GM18502 (cell line): Measurements from ENCODE around the gene STPG3.
A peak's percentile ranks its signal among the peaks of the same experiment; 100 is the strongest.
"Not testable (repeated sequence)": the region's sequence is repeated elsewhere in the genome, so short reads cannot be mapped to it uniquely, and the experiment has no call there.

ENCODE experiments used
- ATAC-seq: cut with Tn5 transposase; IDR thresholded peaks from one replicate; pipeline ENCODE4 v1.9.1; 2021; ENCODE audit warnings: mild to moderate bottlenecking; ENCODE audit not compliant: unreplicated experiment, poor library complexity

The STPG3 gene

DNA sequence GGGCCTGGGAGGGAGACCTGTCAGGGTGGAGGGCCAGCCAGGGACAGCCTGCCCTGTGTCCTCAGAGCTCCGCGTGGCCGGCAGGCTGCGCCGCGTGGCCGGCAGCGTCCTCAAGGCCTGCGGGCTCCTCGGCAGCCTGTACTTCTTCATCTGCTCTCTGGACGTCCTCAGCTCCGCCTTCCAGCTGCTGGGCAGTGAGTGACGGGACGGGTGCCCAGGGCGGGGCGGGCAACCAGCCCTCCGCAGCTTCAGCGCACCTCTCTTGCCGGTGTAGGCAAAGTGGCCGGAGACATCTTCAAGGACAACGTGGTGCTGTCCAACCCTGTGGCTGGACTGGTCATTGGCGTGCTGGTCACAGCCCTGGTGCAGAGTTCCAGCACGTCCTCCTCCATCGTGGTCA, 18.6 kb upstream of the STPG3 start:
- ATAC-seq, result no peak

GRCh38 chr9:137233143-137233980, 17.7 kb upstream of the STPG3 start:
- ATAC-seq, result no peak

DNA sequence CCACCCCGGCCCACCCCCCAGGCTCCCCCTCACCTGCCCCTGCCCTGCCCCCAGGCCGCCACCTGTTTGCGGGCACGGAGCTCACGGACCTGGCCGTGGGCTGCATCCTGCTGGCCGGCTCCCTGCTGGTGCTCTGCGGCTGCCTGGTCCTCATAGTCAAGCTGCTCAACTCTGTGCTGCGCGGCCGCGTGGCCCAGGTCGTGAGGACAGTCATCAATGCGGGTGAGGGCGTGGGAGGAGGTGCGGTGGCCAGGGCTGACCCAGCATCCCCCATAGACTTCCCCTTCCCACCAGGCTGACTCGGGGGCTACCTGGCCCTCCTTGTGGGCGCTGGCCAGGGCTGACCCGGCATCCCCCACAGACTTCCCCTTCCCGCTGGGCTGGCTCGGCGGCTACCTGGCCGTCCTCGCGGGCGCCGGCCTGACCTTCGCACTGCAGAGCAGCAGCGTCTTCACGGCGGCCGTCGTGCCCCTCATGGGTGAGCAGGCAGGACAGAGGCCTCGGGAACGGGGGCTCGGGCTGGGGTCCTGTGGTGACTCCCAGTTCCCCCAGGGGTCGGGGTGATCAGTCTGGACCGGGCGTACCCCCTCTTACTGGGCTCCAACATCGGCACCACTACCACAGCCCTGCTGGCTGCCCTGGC, 16.9 kb upstream of the STPG3 start:
- ATAC-seq, result no peak

- no peak for ATAC-seq
Measured at GRCh38 chr9:137234758-137235423, 16.2 kb upstream of the STPG3 start.

- ATAC-seq, result no peak
Measured at GRCh38 chr9:137235424-137236237, 15.5 kb upstream of the STPG3 start.

DNA sequence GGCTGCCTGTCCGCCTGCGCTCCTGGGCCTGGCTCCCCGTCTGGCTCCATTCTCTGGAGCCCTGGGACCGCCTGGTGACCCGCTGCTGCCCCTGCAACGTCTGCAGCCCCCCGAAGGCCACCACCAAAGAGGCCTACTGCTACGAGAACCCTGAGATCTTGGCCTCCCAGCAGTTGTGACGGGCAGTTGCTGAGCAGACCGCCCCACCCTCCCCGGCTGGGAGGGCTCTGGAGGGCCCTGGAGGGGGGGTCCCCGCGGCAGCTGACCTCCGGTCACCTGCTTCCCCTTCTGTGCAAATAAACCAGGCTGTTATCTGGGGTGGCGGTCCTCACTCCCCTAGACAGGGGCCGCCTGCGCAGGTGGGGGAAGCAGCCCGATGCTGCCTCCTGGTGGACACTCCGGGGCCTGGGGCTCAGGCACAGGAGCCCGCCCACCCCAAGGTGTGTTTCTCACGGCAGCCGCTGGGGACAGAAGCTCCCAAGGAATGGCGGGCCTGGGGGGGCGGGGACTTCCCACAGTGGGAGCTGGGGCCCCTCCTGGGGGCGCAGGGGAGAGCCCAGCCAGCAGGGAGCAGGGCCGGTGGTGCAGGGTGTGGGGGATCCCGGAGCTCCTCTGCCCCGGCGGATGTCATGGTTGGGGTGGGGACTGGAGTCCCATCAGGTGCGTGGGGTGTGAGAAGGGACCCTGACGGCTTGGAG, 14.7 kb upstream of the STPG3 start:
- ATAC-seq, result no peak

GRCh38 chr9:137236936-137237421, 14.1 kb upstream of the STPG3 start:
- ATAC-seq, result no peak

- no peak for ATAC-seq
Measured at GRCh38 chr9:137237759-137238726, 13.0 kb upstream of the STPG3 start.

- ATAC-seq, result not testable (repeated sequence)
Measured at GRCh38 chr9:137239541-137240200, 11.4 kb upstream of the STPG3 start.

DNA sequence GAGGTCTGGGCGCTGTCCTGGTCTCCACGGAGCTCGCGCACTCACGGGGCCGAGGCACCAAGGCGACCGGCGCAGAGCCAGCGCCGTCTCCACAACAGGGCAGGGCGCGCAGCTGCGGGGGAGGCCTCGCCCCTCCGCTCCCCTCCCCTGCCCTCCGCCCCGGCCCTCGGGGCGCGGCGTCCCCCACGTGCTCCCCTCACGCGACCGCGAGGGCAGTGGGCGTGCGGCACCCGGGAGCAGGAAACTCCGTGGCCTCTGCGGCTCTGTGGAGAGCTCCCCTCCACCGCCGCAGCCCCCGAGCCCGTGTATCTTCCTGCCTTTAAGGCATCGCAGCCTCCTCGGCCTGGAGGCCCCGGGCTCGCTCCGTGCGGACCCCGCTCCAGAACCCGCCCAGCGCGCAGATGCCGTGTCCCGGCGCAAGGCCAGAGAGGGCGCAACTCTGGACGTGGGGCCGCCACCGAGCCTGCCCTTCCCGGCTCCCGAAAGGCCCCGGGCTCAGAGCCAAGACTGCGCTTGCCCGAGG, 10.7 kb upstream of the STPG3 start:
- peak; percentile 26 for ATAC-seq

GRCh38 chr9:137240841-137241489, 10.1 kb upstream of the STPG3 start, which contains the start of gene TUBB4B:
TUBB4B (plus strand) TSS chr9:137241287; CDS start chr9:137241361, 74 bp downstream.
- peak; percentile 76 for ATAC-seq

DNA sequence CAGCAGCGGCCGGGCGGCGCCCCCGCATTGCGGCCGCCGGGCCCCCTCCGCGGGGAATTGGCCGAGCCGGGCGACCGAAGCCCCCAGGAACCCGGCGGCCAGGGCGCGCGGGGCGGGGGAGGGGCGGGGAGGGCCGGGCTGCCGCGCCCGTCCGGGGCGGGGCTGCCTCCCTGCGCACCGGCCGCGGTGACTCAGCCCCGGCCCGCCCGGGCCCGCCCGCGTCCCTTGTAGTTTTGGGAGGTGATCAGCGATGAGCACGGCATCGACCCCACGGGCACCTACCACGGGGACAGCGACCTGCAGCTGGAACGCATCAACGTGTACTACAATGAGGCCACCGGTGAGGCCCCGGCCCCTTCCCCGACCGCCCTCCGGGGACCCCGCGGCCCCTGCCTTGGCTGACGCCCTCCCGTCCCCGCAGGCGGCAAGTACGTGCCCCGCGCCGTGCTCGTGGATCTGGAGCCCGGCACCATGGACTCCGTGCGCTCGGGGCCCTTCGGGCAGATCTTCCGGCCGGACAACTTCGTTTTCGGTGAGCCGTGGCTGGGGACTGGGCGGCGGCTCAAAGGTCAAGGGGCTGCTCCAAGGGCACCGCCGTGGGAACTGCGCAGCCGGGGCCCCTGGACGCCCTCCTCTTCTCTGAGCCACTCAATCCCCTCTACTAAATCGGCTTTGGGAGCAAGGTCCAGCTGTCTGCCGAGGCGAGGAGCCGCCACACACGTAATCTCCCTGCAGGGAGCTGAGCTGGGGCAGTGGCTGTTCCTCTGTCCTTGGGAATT, 9.4 kb upstream of the STPG3 start:
- peak; percentile 3 for ATAC-seq

- no peak for ATAC-seq
Measured at GRCh38 chr9:137242269-137243203, 8.6 kb upstream of the STPG3 start.

- ATAC-seq, result not testable (repeated sequence)
Measured at GRCh38 chr9:137243266-137243625, 7.8 kb upstream of the STPG3 start.
